Neuron (in vitro differentiated cells): ENCODE results near the gene HS3ST3B1.

Experiments
- H2AFZ ChIP-seq: one replicate; pipeline ENCODE4 v1.6.1; 2013; ENCODE audit warnings: low read depth, mild to moderate bottlenecking, inconsistent platforms, low read length, moderate library complexity
- H3K27me3 ChIP-seq: one replicate; pipeline ENCODE4 v1.6.1; 2013; ENCODE audit warnings: low read length; ENCODE audit not compliant: insufficient read depth
- H3K36me3 ChIP-seq: one replicate; pipeline ENCODE4 v1.6.1; 2013; ENCODE audit warnings: low read length; ENCODE audit not compliant: insufficient read depth
- H3K4me1 ChIP-seq: one replicate; pipeline ENCODE4 v1.6.1; 2013; ENCODE audit warnings: low read length; ENCODE audit not compliant: insufficient read depth
- H3K4me3 ChIP-seq: 2 replicates; pipeline ENCODE4 v1.5.1; 2013; ENCODE audit warnings: mild to moderate bottlenecking, low read length, moderate library complexity
- H3K9me3 ChIP-seq: one replicate; pipeline ENCODE4 v1.6.1; 2013; ENCODE audit warnings: low read length

The HS3ST3B1 gene

DNA sequence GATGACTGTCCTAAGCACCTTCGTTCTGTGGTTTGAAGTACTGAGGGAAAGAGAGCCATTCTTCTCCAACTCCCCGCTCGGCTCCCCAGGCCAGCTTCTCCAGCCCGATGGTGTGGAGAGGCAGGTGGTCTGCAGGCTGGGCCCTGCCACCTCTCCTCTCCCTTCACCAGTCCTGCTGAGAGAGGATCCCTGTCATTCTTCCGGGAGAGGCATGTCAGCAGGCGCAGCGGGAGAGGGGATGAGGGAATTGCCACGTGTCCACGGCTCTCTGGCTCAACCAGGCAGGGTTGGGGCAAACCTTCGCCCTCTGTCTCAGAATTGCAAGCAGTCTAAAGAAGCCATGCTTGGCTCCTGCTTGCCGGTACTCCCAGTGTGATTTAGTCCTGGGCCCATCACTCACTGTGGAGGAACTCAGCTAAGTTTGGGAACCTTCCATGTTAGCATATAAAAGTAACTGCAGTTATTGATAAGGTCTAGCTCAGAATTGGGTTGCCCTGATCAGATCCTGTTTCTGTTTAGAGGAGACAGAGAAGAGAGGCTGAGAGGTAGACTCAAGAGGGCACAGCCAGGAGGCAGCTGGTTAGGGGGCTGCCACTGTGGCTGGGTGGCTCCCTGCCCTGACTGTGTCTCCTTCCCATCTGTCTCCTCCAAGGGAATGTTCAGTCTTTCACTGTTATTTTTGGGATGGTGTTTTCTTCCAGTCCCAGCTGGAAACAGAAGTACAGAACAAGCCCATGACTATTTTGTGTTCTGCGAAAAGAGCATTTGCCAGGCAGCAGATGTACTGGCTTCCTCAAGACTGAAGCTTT lies 17.4 kb downstream of the HS3ST3B1 start:
- peaks cover 48% of the 10 kb centered on the region for H3K36me3 ChIP-seq
- peaks cover 8% of the 10 kb centered on the region for H3K9me3 ChIP-seq
- peaks cover 47% of the 10 kb centered on the region for H3K4me1 ChIP-seq
- no peak overlapping the region for H2AFZ ChIP-seq
- H3K27me3 ChIP-seq, result no peaks in the 10 kb centered on the region
- no peak overlapping the region for H3K4me3 ChIP-seq

- Histone ChIP-seq H3K4me1 (peaks cover 52% of the 10 kb centered on the region), H3K4me3 (no peak overlapping the region), H3K9me3 (peaks cover 7% of the 10 kb centered on the region), H3K36me3 (peaks cover 46% of the 10 kb centered on the region), H2AFZ (no peak overlapping the region), H3K27me3 (no peaks in the 10 kb centered on the region)
Measured at GRCh38 chr17:14318918-14319205, 18.0 kb downstream of the HS3ST3B1 start.

GRCh38 chr17:14320098-14320497 lies 19.2 kb downstream of the HS3ST3B1 start:
- peaks cover 7% of the 10 kb centered on the region for H3K9me3 ChIP-seq
- no peak overlapping the region for H3K4me3 ChIP-seq
- H3K36me3 ChIP-seq, result peaks cover 36% of the 10 kb centered on the region
- H3K27me3 ChIP-seq, result no peaks in the 10 kb centered on the region
- peaks cover 52% of the 10 kb centered on the region for H3K4me1 ChIP-seq
- no peak overlapping the region for H2AFZ ChIP-seq

DNA sequence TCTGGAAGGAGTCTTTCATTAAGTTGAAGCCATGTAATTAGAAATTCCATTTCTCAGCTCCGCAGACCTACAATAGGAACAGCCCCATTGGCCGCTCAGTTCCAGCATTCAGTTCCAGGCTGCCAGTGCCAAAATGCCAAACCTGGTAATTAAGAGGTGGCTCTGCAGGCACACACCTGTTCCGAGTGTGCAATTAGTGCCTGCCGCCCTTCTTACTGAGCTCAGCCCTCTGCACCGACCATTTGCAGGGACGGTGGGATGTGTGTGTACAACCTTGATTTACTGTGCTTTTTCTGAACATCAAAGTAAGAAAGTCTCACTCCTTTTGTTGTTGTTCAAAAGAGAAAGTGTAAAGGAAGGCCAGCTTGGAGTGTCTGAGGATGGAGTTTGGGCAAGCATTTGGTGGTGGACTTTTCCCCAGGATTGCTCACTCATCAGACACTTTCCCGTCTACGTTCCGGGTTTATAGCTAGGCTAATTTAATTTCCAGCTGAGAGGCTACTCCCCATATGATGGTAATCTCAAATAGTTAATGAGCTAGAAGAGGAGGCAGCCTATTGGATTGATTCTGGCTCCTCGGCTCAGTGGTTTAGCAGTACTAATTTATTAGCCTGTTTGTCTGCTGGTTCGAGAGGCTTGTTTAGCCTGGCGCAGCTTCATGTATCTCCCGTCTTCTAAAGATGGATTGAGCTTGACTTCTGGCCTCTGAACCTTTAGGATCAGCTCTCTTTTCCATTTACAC lies 20.0 kb downstream of the HS3ST3B1 start:
- H3K27me3 ChIP-seq, result no peaks in the 10 kb centered on the region
- H3K9me3 ChIP-seq, result peaks cover 7% of the 10 kb centered on the region
- H3K36me3 ChIP-seq, result peaks cover 31% of the 10 kb centered on the region
- H3K4me3 ChIP-seq, result no peak overlapping the region
- H3K4me1 ChIP-seq, result peaks cover 47% of the 10 kb centered on the region
- no peak overlapping the region for H2AFZ ChIP-seq

DNA sequence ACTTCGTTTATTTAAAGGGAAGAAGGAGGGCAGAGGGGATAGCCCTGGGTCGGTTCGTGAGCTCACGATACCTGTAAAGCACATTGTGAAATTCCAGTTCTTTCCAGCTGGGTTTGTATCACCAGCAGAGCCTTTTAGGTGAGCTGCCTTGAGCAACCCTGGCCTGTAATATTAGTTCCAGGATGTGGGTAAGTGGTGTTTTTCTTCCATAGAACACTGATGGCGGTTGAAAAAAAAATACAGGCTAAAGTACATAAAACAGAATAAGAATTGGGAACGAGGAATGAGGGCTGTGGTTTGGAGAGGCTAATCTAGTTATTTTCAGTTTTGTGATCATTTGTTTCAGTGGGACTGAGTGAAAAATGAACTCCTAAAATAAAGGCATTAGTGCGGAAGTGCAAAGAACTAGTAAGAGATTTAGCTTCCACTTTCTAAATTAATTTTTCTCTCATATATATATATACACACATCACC lies 20.6 kb downstream of the HS3ST3B1 start:
- no peak overlapping the region for H3K4me3 ChIP-seq
- H3K4me1 ChIP-seq, result peaks cover 41% of the 10 kb centered on the region
- no peaks in the 10 kb centered on the region for H3K27me3 ChIP-seq
- H3K9me3 ChIP-seq, result peaks cover 7% of the 10 kb centered on the region
- peaks cover 29% of the 10 kb centered on the region for H3K36me3 ChIP-seq
- no peak overlapping the region for H2AFZ ChIP-seq

DNA sequence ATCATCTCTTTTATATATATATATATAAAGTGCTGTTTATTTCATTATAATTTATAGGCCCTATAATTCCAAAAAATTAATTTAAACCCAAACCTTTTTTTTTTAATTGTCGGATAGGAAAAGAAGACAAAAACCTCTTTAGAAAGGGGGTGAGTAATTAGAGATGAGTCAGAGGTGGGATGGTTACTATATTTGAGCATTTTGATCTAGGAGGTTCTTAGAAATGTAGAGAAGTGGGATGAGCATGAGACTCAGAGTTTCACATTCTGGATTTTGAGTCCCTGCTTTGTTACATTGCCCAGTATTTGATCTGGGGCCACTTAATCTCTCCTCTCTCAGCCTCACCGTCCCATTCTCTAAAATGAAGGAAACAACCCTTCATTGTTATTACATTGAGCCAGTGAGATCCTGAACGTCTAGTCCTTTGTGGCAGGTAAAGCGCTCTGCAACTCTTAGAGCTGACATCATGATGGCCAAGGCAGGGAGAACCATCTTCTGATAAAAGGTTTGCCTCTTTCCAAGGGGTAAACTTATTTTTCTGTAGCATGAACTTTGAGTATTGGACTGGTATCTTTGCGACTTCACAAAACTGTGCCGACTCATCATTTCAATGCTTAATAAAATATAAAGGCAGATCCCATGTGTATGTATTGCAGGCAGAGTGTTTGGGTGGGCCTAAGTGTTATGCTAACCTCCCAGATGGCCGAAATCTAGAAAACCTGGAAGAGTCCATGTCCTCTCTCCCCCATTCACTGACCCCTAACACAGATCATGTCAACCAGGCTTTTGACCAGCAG lies 21.3 kb downstream of the HS3ST3B1 start:
- H3K9me3 ChIP-seq, result peaks cover 9% of the 10 kb centered on the region
- H3K36me3 ChIP-seq, result peaks cover 29% of the 10 kb centered on the region
- H3K27me3 ChIP-seq, result no peaks in the 10 kb centered on the region
- H2AFZ ChIP-seq, result no peak overlapping the region
- no peak overlapping the region for H3K4me3 ChIP-seq
- peaks cover 35% of the 10 kb centered on the region for H3K4me1 ChIP-seq

DNA sequence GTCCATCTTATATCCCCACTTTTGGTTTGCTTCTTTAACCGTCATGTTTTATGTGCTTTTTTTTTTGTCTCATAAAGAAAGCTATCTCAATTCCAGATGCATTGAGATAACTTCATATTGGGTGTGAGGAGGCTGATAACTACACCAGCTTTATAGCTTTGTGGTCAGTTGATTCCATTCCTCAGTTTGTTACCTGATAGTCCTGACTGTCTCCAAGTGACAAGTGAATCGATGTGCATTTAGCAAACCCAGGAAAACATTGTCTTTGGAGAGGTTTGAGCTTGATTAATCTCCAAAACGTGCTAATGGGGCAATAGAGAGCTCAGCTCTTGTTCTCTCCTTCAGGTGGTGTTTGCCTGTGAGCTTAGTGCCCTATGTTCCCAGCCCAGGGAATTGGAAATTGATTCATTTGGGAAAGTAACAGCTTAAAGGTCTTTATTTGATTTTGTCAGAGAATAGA lies 22.7 kb downstream of the HS3ST3B1 start:
- Histone ChIP-seq H3K27me3 (no peaks in the 10 kb centered on the region), H3K4me1 (peaks cover 32% of the 10 kb centered on the region), H3K9me3 (peaks cover 9% of the 10 kb centered on the region), H2AFZ (no peak overlapping the region), H3K4me3 (no peak overlapping the region), H3K36me3 (peaks cover 22% of the 10 kb centered on the region)

DNA sequence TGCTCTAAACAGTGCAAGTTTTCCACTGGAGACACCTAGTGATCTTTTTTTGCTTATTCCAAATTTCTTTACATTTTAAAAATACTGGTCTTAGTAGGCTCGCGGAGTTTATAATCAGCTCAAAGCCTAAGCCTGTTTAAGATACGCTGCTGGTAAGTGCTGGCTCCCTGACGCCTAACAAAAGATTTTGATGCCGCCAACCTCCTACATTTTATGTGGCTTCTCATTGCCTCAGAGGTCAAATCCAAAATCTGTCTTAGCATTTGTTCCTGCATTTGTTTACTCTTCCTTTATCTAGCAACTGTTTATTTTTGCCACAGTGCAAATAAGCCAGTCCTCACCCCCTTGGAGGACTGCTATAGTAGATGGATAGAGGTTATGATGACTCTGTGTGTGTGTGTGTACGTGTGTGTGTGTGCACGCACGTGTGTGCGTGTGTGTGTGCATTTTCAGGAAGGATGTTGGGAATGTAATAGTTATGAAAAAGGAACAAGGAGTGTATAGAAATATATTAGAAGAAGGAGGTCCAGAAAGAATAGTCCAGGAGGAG lies 24.8 kb downstream of the HS3ST3B1 start:
- Histone ChIP-seq H3K36me3 (peaks cover 9% of the 10 kb centered on the region), H3K4me1 (peaks cover 46% of the 10 kb centered on the region), H3K9me3 (peaks cover 5% of the 10 kb centered on the region), H2AFZ (no peak overlapping the region), H3K4me3 (no peak overlapping the region), H3K27me3 (no peaks in the 10 kb centered on the region)

DNA sequence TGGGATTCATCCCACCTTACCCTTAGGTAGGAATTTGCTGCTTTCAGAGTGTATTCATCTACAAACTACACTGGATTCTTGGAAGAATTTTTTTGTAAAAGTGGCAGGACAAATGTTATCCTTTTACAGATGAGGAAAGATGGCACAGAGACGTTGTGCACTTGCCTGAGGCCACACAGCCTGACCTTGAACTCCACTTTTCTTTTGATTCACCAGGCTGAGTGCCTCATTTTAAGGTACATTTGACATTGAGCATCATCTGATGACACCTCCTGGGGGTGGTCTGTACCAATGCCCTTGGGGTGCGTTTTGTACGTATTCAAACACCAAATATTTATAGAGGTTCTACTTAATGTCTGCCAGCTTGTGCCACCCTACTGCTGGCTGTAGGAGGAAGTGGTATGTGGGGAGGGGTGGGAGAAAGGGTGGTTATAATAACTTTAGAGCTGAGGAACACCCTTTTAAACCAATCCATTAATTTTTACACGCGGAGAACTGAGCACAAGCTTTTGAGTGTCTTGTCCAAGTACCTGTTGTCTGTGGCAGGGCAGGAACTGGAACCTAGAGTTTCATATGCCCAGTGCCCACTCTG lies 29.1 kb downstream of the HS3ST3B1 start:
- H2AFZ ChIP-seq, result no peak overlapping the region
- peaks cover 17% of the 10 kb centered on the region for H3K36me3 ChIP-seq
- peak overlapping the region; percentile 12 for H3K4me3 ChIP-seq
- peaks cover 54% of the 10 kb centered on the region for H3K4me1 ChIP-seq
- H3K9me3 ChIP-seq, result peaks cover 8% of the 10 kb centered on the region
- no peaks in the 10 kb centered on the region for H3K27me3 ChIP-seq

GRCh38 chr17:14330492-14330962 lies 29.6 kb downstream of the HS3ST3B1 start:
- Histone ChIP-seq H3K36me3 (peaks cover 19% of the 10 kb centered on the region), H3K9me3 (peaks cover 8% of the 10 kb centered on the region), H3K27me3 (no peaks in the 10 kb centered on the region), H2AFZ (no peak overlapping the region), H3K4me1 (peaks cover 54% of the 10 kb centered on the region), H3K4me3 (peak overlapping the region; percentile 12)

DNA sequence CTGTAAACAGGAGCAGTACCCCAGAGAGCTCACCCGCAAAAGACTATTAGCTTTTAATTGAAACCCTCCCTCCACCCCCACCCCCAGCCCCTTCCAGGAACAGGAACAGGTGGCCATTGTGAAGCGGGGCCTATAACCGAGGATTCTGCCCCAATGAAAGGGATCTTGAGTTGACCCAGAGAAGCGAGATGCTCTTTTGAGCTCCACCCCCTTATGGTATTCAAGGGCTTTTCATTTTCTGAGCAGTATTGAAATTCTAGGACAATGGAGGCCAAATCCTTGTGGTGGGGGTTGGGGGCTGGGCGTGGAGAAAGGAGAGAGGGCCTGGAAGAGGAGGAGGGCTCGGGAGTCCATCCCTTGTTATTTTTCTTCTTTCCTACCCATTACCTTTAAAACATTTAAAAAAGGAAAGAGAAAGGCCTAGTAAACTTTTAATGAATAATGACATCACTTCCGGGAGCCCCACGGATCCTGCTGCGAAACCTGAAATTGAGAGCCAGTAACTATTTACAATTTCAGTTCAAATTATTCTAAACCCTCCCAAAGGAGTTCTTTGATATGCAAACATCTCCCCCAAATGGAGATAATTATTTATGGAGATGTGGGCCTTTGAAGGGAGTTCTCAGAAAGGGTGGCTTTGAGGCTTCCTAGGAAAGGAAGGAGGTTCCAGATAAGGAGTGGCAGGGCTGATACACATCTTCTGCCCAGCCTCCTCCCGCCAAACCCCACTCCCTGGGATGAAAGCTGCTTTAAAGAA lies 30.5 kb downstream of the HS3ST3B1 start:
- Histone ChIP-seq H3K27me3 (no peaks in the 10 kb centered on the region), H3K36me3 (peaks cover 19% of the 10 kb centered on the region), H3K9me3 (peaks cover 8% of the 10 kb centered on the region), H3K4me3 (peak overlapping the region; percentile 15), H2AFZ (no peak overlapping the region), H3K4me1 (peaks cover 54% of the 10 kb centered on the region)

DNA sequence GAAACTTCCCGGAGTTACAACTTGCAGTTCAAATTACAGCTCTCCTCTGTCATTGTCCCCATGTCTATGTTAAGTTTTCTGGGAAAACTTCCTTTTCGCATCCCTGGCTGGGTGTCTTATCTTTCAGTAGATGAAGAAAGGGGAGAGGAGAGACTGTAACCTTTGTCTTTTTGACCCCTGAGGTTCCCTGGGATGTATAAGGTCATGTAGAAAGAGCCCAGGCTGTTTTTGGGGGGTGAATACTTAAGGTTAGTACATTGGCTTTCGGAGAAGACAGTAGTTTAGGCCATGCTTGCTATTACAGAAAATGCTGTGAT lies 31.1 kb downstream of the HS3ST3B1 start:
- no peak overlapping the region for H2AFZ ChIP-seq
- H3K36me3 ChIP-seq, result peaks cover 17% of the 10 kb centered on the region
- peak overlapping the region; percentile 15 for H3K4me3 ChIP-seq
- no peaks in the 10 kb centered on the region for H3K27me3 ChIP-seq
- peaks cover 7% of the 10 kb centered on the region for H3K9me3 ChIP-seq
- peaks cover 54% of the 10 kb centered on the region for H3K4me1 ChIP-seq
